ENCODE results near the gene NUDC. TPM values are rescaled to one million over a fixed set of nuclear protein-coding genes. Genes with fewer than 3 reads are reported as not detected.

The NUDC gene
- total and polyA plus RNA-seq, 9 of the 15 experiments (the other 6 are each of a cell fraction or from before 2014, with no cell fraction given) = 9.8 to 234 (median 149) TPM

GRCh38 chr1:26991310-26992116 is 70.0 kb downstream of the NUDC start (continued):
- TF ChIP-seq TFAP4 (CRISPR knock-in tag; IDR thresholded peaks at IDR 0.05; ENCODE audit: borderline replicate concordance) = peak; percentile 55
- peak; percentile 62; the same call in 1 of the 2 replicates for TF ChIP-seq ZBTB7A (IDR thresholded peaks at IDR 0.05; ENCODE audit: borderline replicate concordance, control insufficient read depth, low read depth, low read length)
- peak; percentile 37; the same call in 1 of the 2 replicates for TF ChIP-seq DPF2 (IDR thresholded peaks at IDR 0.05)
- peak; percentile 58 to 63; a peak in 3 of 4 replicates for TF ChIP-seq KDM1A (IDR thresholded peaks at IDR 0.05)
- TF ChIP-seq, protein P1, sequence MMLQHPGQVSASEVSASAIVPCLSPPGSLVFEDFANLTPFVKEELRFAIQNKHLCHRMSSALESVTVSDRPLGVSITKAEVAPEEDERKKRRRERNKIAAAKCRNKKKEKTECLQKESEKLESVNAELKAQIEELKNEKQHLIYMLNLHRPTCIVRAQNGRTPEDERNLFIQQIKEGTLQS (IDR thresholded peaks at IDR 0.05) = peak; percentile 65
- TF ChIP-seq, protein P1 (CRISPR knock-in tag; conservative IDR thresholded peaks at IDR 0.05) = no peak
- TF ChIP-seq, protein P2, sequence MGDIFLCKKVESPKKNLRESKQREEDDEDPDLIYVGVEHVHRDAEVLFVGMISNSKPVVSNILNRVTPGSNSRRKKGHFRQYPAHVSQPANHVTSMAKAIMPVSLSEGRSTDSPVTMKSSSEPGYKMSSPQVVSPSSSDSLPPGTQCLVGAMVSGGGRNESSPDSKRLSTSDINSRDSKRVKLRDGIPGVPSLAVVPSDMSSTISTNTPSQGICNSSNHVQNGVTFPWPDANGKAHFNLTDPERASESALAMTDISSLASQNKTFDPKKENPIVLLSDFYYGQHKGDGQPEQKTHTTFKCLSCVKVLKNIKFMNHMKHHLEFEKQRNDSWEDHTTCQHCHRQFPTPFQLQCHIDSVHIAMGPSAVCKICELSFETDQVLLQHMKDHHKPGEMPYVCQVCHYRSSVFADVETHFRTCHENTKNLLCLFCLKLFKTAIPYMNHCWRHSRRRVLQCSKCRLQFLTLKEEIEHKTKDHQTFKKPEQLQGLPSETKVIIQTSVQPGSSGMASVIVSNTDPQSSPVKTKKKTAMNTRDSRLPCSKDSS (IDR thresholded peaks at IDR 0.05; ENCODE audit: low read depth, partially characterized antibody) = peak; percentile 12
- peak; percentile 75 for TF ChIP-seq EGR1 (conservative IDR thresholded peaks at IDR 0.05)
- TF ChIP-seq SREBF1 (IDR thresholded peaks at IDR 0.05; ENCODE audit: borderline replicate concordance, low read depth, low read length) = no peak
- TF ChIP-seq, protein P3, sequence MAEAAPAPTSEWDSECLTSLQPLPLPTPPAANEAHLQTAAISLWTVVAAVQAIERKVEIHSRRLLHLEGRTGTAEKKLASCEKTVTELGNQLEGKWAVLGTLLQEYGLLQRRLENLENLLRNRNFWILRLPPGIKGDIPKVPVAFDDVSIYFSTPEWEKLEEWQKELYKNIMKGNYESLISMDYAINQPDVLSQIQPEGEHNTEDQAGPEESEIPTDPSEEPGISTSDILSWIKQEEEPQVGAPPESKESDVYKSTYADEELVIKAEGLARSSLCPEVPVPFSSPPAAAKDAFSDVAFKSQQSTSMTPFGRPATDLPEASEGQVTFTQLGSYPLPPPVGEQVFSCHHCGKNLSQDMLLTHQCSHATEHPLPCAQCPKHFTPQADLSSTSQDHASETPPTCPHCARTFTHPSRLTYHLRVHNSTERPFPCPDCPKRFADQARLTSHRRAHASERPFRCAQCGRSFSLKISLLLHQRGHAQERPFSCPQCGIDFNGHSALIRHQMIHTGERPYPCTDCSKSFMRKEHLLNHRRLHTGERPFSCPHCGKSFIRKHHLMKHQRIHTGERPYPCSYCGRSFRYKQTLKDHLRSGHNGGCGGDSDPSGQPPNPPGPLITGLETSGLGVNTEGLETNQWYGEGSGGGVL (CRISPR knock-in tag; IDR thresholded peaks at IDR 0.05) = no peak
- no peak for TF ChIP-seq ZNF146 (CRISPR knock-in tag; IDR thresholded peaks at IDR 0.05; ENCODE audit: unreplicated experiment)
- TF ChIP-seq CTCF (IDR thresholded peaks at IDR 0.05 in 2 of 3, conservative IDR thresholded peaks at IDR 0.05 in 1 of 3; ENCODE audit: insufficient read depth in 2 of 3, low read depth in 1 of 3, low read length in 3 of 3) = peak in 1 of 3 experiments; percentile 25; a peak in 1 of 6 replicates
- peak; percentile 64 for TF ChIP-seq CBFA2T2 (conservative IDR thresholded peaks at IDR 0.05)
- TF ChIP-seq, protein P4, sequence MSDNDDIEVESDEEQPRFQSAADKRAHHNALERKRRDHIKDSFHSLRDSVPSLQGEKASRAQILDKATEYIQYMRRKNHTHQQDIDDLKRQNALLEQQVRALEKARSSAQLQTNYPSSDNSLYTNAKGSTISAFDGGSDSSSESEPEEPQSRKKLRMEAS (CRISPR knock-in tag; IDR thresholded peaks at IDR 0.05) = peak; percentile 67
- TF ChIP-seq E2F6 (IDR thresholded peaks at IDR 0.05; ENCODE audit: borderline replicate concordance in 1 of 2, extremely low read depth in 1 of 2, insufficient read depth in 1 of 2, insufficient read length in 1 of 2, low read depth in 1 of 2, low read length in 1 of 2, poor library complexity in 1 of 2, severe bottlenecking in 1 of 2) = peak in 1 of 2 experiments; percentile 22
- TF ChIP-seq KLF6 (CRISPR knock-in tag; IDR thresholded peaks at IDR 0.05; ENCODE audit: borderline replicate concordance) = no peak
- peak; percentile 40; the same call in 1 of the 2 replicates for TF ChIP-seq ARID1B (IDR thresholded peaks at IDR 0.05)
